K562 (cell line): ENCODE measurements around the gene FERMT3. TPM values are rescaled to one million over a fixed set of nuclear protein-coding genes. Genes with fewer than 3 reads are reported as not detected.
A peak's percentile ranks its signal among the peaks of the same experiment; 100 is the strongest.

Source experiments
- CREB3 ChIP-seq: fragments of 450-650 bp; conservative IDR thresholded peaks from 2 replicates; pipeline ENCODE4 v1.6.1; 2016; ENCODE audit warnings: missing genetic modification characterization, low read depth, mild to moderate bottlenecking, missing compliant biosample characterization, moderate library complexity
- DACH1 ChIP-seq: fragments of 450-650 bp; IDR thresholded peaks from 2 replicates; pipeline ENCODE4 v1.6.1; 2018; ENCODE audit not compliant: partially characterized antibody
- FOSL1 ChIP-seq: fragments of 200-800 bp; sonication (Bioruptor generic); conservative IDR thresholded peaks from 2 replicates; pipeline ENCODE4 v1.6.1; 2016; ENCODE audit warnings: missing genetic modification characterization, missing compliant biosample characterization
- POLR2B ChIP-seq: fragments of 450-650 bp; IDR thresholded peaks from 2 replicates; pipeline ENCODE4 v1.6.1; 2018; ENCODE audit warnings: low read depth; ENCODE audit not compliant: partially characterized antibody
- TEAD2 ChIP-seq: fragments of 450-650 bp; IDR thresholded peaks from 2 replicates; pipeline ENCODE4 v1.6.1; 2016; ENCODE audit warnings: missing genetic modification characterization, control low read depth, missing compliant biosample characterization
- ZBTB40 ChIP-seq, 2 experiments: fragments of 450-650 bp in 1 of 2; sonication (generic) in 1 of 2; formaldehyde crosslinking in 1 of 2; IDR thresholded peaks; 2 replicates each; pipeline versions ENCODE4 v1.7.1 to v1.9.0; 2016 to 2022; ENCODE audit warnings: inconsistent platforms in 1 of 2, mild to moderate bottlenecking in 1 of 2, missing genetic modification reagents in 1 of 2
- polyA plus RNA-seq, 8 experiments: library from polyadenylated mRNA; depleted of rRNA in 4 of 8; stranded (reverse) in 5 of 8; unstranded in 3 of 8; fragments of >200 nt; fragmentation: Nextera tagmentation in 2 of 8; fragmentation: Illumina TruSeq in 1 of 8; extraction: Ambion mirVana in 2 of 8; extraction: Trizol in 1 of 8; gene quantifications; 2 replicates each; pipeline versions ENCODE4 v1.2.1 to v1.2.3, GENCODE V29; 2011 to 2014; ENCODE audit warnings: inconsistent platforms in 1 of 8, missing spikeins in 1 of 8
- total RNA-seq, 7 experiments: library from RNA; depleted of rRNA in 6 of 7; stranded (reverse); fragments of >200 nt in 6 of 7; fragmentation: Illumina TruSeq in 2 of 7; extraction: Trizol in 2 of 7; gene quantifications; 2 replicates each; pipeline versions ENCODE4 v1.2.1 to v1.2.3, GENCODE V29; 2011 to 2021; ENCODE audit warnings: low replicate concordance in 1 of 7
- TF ChIP-seq, protein P1 (sequence below): fragments of 150-350 bp; IDR thresholded peaks from 2 replicates; pipeline ENCODE4 v1.6.1; 2014; ENCODE audit warnings: low read depth, mild to moderate bottlenecking, low read length, borderline replicate concordance
- TF ChIP-seq, protein P2 (sequence below): sonication (generic); formaldehyde crosslinking; IDR thresholded peaks from 2 replicates; pipeline ENCODE4 v1.8.0; 2022; ENCODE audit warnings: mild to moderate bottlenecking, low read depth, missing genetic modification reagents
- TF ChIP-seq, protein P3 (sequence below): fragments of 250-450 bp; sonication (Bioruptor Pico); IDR thresholded peaks from 2 replicates; pipeline ENCODE4 v1.8.0; 2021; ENCODE audit warnings: borderline replicate concordance, mild to moderate bottlenecking, moderate library complexity; ENCODE audit not compliant: poor library complexity, severe bottlenecking

FERMT3 gene
- total and polyA plus RNA-seq, 9 of the 15 experiments (the other 6 are each of a cell fraction or from before 2014, with no cell fraction given), result 3.2 to 275 (median 79.7) TPM

- TF ChIP-seq, protein P1, sequence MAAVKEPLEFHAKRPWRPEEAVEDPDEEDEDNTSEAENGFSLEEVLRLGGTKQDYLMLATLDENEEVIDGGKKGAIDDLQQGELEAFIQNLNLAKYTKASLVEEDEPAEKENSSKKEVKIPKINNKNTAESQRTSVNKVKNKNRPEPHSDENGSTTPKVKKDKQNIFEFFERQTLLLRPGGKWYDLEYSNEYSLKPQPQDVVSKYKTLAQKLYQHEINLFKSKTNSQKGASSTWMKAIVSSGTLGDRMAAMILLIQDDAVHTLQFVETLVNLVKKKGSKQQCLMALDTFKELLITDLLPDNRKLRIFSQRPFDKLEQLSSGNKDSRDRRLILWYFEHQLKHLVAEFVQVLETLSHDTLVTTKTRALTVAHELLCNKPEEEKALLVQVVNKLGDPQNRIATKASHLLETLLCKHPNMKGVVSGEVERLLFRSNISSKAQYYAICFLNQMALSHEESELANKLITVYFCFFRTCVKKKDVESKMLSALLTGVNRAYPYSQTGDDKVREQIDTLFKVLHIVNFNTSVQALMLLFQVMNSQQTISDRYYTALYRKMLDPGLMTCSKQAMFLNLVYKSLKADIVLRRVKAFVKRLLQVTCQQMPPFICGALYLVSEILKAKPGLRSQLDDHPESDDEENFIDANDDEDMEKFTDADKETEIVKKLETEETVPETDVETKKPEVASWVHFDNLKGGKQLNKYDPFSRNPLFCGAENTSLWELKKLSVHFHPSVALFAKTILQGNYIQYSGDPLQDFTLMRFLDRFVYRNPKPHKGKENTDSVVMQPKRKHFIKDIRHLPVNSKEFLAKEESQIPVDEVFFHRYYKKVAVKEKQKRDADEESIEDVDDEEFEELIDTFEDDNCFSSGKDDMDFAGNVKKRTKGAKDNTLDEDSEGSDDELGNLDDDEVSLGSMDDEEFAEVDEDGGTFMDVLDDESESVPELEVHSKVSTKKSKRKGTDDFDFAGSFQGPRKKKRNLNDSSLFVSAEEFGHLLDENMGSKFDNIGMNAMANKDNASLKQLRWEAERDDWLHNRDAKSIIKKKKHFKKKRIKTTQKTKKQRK, result no peak
- TF ChIP-seq ZBTB40 (IDR thresholded peaks at IDR 0.05) (no peak), ZBTB40 (CRISPR knock-in tag; IDR thresholded peaks at IDR 0.05) (no peak), POLR2B (no peak), FOSL1 (tag) (peak; percentile 84), TEAD2 (tag) (no peak), DACH1 (peak; percentile 44), CREB3 (no peak)
- TF ChIP-seq, protein P2, sequence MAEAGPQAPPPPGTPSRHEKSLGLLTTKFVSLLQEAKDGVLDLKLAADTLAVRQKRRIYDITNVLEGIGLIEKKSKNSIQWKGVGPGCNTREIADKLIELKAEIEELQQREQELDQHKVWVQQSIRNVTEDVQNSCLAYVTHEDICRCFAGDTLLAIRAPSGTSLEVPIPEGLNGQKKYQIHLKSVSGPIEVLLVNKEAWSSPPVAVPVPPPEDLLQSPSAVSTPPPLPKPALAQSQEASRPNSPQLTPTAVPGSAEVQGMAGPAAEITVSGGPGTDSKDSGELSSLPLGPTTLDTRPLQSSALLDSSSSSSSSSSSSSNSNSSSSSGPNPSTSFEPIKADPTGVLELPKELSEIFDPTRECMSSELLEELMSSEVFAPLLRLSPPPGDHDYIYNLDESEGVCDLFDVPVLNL (CRISPR knock-in tag), result no peak
- TF ChIP-seq, protein P3, sequence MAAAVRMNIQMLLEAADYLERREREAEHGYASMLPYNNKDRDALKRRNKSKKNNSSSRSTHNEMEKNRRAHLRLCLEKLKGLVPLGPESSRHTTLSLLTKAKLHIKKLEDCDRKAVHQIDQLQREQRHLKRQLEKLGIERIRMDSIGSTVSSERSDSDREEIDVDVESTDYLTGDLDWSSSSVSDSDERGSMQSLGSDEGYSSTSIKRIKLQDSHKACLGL (CRISPR knock-in tag), result no peak
These were observed 39.5 kb downstream of the FERMT3 start (continued) for GRCh38 chr11:64245797-64246620.
